HS-5 (cell line): ENCODE measurements around the gene SORCS1.

ENCODE experiments used
- DNase-seq: peaks from one replicate; pipeline ENCODE4 v3.0.0-alpha.2; 2012; ENCODE audit warnings: low read depth

Gene SORCS1

DNA sequence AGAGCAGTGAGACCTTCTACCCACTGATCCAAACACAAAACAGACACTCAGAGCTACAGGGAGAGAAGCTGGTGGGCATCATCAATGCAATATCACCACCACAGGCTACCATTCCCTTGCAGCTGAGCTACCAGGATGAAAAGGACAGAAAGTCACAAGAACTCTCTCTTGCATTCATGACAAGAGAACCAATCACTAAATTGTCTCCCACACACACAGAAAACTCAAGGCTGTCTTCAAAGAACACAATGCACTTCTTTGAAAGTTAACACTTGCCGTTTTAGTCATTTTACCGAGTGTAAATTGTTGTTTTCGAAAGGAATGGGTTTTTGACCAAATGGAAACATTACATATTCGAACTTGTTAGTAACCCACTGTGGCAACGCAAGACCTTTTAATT, 626.6 kb downstream of the SORCS1 start:
- DNase-seq: no peak

DNA sequence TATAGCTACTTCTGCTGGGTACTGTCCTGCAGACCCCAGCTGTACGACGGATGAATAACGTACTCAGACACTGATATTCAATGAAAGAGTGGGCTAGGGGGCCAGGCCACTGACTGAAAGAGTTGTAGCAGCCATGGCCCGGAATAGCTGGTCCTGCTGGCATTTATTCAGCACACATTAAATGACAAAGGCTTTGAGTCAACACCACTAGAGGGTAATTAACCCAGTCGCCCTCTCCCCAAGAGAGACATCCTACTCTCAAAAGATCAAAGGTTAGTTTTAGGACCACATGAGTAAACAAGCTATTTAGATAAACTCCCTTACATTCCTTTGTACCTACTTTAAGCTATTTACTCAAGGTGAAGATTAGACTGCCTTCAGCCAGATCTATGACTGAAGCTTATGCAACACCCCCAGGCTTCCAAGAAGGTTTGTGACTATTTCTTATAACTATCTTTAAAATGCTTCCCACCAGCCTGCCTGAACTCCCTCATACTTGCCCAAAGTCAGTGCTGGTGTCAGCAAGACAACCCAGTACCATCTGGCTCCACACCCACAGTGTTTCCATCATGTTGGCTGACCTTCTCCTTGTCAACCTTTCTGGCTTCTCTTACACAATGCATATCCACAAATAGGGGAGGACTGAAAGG, 629.1 kb downstream of the SORCS1 start:
- no peak for DNase-seq

DNA sequence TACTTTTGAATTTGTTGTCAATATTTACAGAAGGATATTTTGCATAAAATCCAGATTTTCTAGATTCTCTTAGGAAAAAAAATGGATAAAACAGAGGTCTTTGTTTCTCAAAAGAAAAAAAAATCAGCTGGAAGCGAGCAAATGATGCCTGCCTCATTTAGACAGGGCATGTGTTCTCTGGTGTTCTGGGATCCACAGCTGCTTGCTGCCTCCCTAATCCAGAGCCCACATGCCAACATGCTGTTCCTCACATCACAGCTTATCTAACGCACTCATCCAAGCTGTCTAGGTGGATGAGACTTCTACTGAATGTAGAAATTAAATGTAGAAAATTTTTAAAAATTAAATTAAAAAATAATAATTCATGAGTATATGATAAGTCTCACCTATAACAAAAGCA, 630.1 kb downstream of the SORCS1 start:
- no peak for DNase-seq

DNA sequence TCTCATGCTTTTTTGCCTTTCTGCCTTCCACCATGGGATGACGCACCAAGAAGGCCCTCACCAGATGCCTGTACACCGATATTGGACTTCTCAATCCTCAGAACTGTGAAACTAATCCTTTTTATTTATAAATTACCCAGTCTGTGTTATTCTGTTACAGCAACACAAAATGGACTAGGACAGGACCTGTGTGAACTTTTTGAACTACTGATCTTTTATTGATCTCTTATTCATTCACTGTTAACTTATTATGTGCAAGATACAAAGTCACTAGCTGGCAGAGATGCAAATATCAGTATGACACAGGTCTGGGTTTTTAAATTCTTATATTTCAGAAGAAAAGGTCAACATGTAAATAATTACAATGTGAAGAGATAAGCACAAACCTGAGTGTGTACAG, 635.8 kb downstream of the SORCS1 start:
- no peak for DNase-seq

DNA sequence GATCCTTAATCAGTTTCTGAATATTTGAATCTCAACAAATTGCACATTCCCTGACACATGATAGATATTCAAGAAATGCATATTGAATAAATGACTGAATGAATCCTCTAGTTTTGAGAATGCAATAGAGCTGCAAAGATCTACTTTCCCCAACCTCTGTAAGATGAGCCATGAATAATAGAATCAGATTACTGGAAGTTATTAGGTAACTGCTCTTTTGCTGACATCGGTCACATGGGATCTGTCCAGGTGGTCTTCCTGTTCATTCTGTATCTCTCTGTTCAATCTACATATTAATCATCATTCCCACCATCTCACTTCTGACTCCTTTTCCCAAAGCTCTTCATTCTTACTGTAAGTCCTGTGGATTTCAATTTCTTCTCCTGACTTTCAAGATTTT, 638.7 kb downstream of the SORCS1 start:
- no peak for DNase-seq
